Measurements from ENCODE around the gene MOB2.

DNA sequence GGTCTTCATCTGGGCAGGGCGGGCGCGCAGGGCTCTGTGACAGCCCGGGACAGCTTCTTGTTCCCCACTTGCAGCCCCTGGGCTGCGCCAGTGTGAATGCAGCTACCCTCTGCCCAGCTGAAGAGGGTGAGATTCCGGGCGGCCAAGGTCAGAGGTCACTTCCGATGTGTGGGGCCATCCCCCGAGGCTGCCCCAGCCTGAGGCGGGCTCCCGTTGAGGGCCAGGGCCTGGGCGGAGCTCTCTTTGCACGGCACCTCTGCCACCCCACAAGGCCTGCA lies 23.9 kb downstream of the MOB2 start:
- TF ChIP-seq, protein P1, sequence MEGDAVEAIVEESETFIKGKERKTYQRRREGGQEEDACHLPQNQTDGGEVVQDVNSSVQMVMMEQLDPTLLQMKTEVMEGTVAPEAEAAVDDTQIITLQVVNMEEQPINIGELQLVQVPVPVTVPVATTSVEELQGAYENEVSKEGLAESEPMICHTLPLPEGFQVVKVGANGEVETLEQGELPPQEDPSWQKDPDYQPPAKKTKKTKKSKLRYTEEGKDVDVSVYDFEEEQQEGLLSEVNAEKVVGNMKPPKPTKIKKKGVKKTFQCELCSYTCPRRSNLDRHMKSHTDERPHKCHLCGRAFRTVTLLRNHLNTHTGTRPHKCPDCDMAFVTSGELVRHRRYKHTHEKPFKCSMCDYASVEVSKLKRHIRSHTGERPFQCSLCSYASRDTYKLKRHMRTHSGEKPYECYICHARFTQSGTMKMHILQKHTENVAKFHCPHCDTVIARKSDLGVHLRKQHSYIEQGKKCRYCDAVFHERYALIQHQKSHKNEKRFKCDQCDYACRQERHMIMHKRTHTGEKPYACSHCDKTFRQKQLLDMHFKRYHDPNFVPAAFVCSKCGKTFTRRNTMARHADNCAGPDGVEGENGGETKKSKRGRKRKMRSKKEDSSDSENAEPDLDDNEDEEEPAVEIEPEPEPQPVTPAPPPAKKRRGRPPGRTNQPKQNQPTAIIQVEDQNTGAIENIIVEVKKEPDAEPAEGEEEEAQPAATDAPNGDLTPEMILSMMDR (IDR thresholded peaks at IDR 0.05): no peak
- TF ChIP-seq POLR2A (IDR thresholded peaks at IDR 0.05): no peak
- TF ChIP-seq EP300 (IDR thresholded peaks at IDR 0.05): no peak

Data from suprapubic skin (tissue), 3 donors.